ENCODE measurements around the gene PCDHAC2.

The PCDHAC2 gene

GRCh38 chr5:140966293-140967225 is at the start of gene PCDHAC2:
Gene PCDHAC2, plus strand, starts transcription at chr5:140966476. Its CDS starts 291 bp downstream, at chr5:140966767.
- peak; percentile 17 for DNase-seq

- no peak for DNase-seq
Measured at GRCh38 chr5:140923601-140924000, 42.7 kb upstream of the PCDHAC2 start.

GRCh38 chr5:140925806-140926442 is 40.4 kb upstream of the PCDHAC2 start, which contains the start of gene PCDHAC1:
Gene PCDHAC1, plus strand, starts transcription at chr5:140926299. Its CDS starts 594 bp downstream, at chr5:140926893.
- DNase-seq, result peak; percentile 64

GRCh38 chr5:140926443-140927227 is 39.6 kb upstream of the PCDHAC2 start:
- peak; percentile 64 for DNase-seq

- DNase-seq, result no peak
Measured at GRCh38 chr5:140927228-140927573, 39.1 kb upstream of the PCDHAC2 start.

GRCh38 chr5:140934964-140935606 is 31.2 kb upstream of the PCDHAC2 start:
- no peak for DNase-seq

GRCh38 chr5:140946578-140946977 is 19.7 kb upstream of the PCDHAC2 start:
- no peak for DNase-seq

GRCh38 chr5:140951636-140952035 is 14.6 kb upstream of the PCDHAC2 start:
- DNase-seq, result no peak

GRCh38 chr5:140953234-140953633 is 13.0 kb upstream of the PCDHAC2 start:
- no peak for DNase-seq

- DNase-seq, result no peak
Measured at GRCh38 chr5:140962190-140962589, 4.1 kb upstream of the PCDHAC2 start.

GRCh38 chr5:140964356-140964755 is 1.9 kb upstream of the PCDHAC2 start:
- DNase-seq, result no peak

GRCh38 chr5:140965905-140966292 is 377 bp upstream of the PCDHAC2 start:
- DNase-seq, result peak; percentile 17

GRCh38 chr5:140967226-140967893 is 1.1 kb downstream of the PCDHAC2 start:
- DNase-seq, result no peak

- no peak for DNase-seq
Measured at GRCh38 chr5:140969880-140970279, 3.6 kb downstream of the PCDHAC2 start.

GRCh38 chr5:140973550-140973949 is 7.3 kb downstream of the PCDHAC2 start:
- DNase-seq, result no peak

GRCh38 chr5:140977003-140977402 is 10.7 kb downstream of the PCDHAC2 start:
- no peak for DNase-seq

- no peak for DNase-seq
Measured at GRCh38 chr5:140978260-140978659, 12.0 kb downstream of the PCDHAC2 start.

GRCh38 chr5:140978983-140979382 is 12.7 kb downstream of the PCDHAC2 start:
- DNase-seq, result no peak

- no peak for DNase-seq
Measured at GRCh38 chr5:140982083-140982716, 15.9 kb downstream of the PCDHAC2 start.

GRCh38 chr5:140986117-140986521 is 19.8 kb downstream of the PCDHAC2 start:
- DNase-seq, result no peak

GRCh38 chr5:140988100-140988499 is 21.8 kb downstream of the PCDHAC2 start:
- no peak for DNase-seq

GRCh38 chr5:140988608-140989007 is 22.3 kb downstream of the PCDHAC2 start:
- no peak for DNase-seq

All from SHP77 treated with DMSO at 0.1 percent for 48 hours (cell line).